Heart right ventricle (tissue), 16 donors: Measurements from ENCODE around the gene MLLT11. TPM values are rescaled to one million over a fixed set of nuclear protein-coding genes. Genes with fewer than 3 reads are reported as not detected.

Source experiments
- ATAC-seq, 8 donors: fragments of 200-7000 bp; cut with Tn5 transposase; one replicate each; pipeline ENCODE4 v1.9.1; 2020; ENCODE audit warnings: mild to moderate bottlenecking in 8 of 8, moderate library complexity in 8 of 8, moderate number of reproducible peaks in 1 of 8
- DNase-seq, 2 donors: peaks; one replicate each; pipeline ENCODE4 v3.0.0-alpha.2; 2020
- H3K27ac ChIP-seq, 10 donors: fragments of 200-600 bp; sonication (generic) in 2 of 10; one replicate each; pipeline versions ENCODE4 v1.5.0 to v1.8.0; 2020 to 2022; ENCODE audit warnings: mild to moderate bottlenecking in 3 of 10
- H3K27me3 ChIP-seq, 7 donors: fragments of 200-600 bp; one replicate each; pipeline ENCODE4 v1.8.0; 2021 to 2022; ENCODE audit warnings: mild to moderate bottlenecking in 2 of 7
- H3K36me3 ChIP-seq, 9 donors: fragments of 200-600 bp; sonication (generic) in 1 of 9; one replicate each; pipeline versions ENCODE4 v1.5.0 to v1.8.0; 2020 to 2022; ENCODE audit warnings: mild to moderate bottlenecking in 2 of 9
- H3K4me1 ChIP-seq, 9 donors: fragments of 200-600 bp; sonication (generic) in 1 of 9; one replicate each; pipeline versions ENCODE4 v1.5.0 to v1.8.0; 2020 to 2022; ENCODE audit warnings: mild to moderate bottlenecking in 4 of 9
- H3K4me3 ChIP-seq, 10 donors: fragments of 200-600 bp; sonication (generic) in 2 of 10; one replicate each; pipeline versions ENCODE4 v1.5.0 to v1.8.0; 2020 to 2022; ENCODE audit warnings: mild to moderate bottlenecking in 7 of 10, moderate library complexity in 2 of 10
- H3K9me3 ChIP-seq, 11 donors: fragments of 200-600 bp in 10 of 11; sonication (generic) in 2 of 11; one replicate each; pipeline versions ENCODE4 v1.5.0 to v1.8.0; 2013 to 2022; ENCODE audit warnings: mild to moderate bottlenecking in 2 of 11, control low read depth in 1 of 11, moderate library complexity in 1 of 11
- WGBS, 2 donors: extraction: QIAGEN DNeasy Blood & Tissue Kit; methylation state at CpG; one replicate each; pipeline ENCODE4 v1.1.7; 2013; ENCODE audit warnings: inconsistent platforms in 1 of 2; 5-methylcytosine and 5-hydroxymethylcytosine counted together
- intact Hi-C, 10 donors: fragments of 100-400 bp; cut with DNase I; formaldehyde crosslinking; loops; one replicate each; pipeline versions ENCODE4 v1.11.1 to v1.14.2; 2022
- polyA plus RNA-seq, 2 donors: library from polyadenylated mRNA; stranded (reverse); fragments of 200-250 nt; gene quantifications; one replicate each; pipeline ENCODE4 v1.2.3, GENCODE V29; 2013
- total RNA-seq, 10 donors: library from RNA; stranded (reverse); fragmentation: NEBNext Ultra II Directional in 3 of 10; extraction: Animal tissue kit (Norgen Biotek cat#: 25700) in 3 of 10; gene quantifications; one replicate each; pipeline versions ENCODE4 v1.2.1 to v1.2.4, GENCODE V29; 2021 to 2023
- TF ChIP-seq, protein P1 (sequence below), 9 donors: fragments of 200-600 bp; sonication (generic) in 2 of 9; IDR thresholded peaks; one replicate each; pipeline versions ENCODE4 v1.5.0 to v1.8.0; 2021 to 2022; ENCODE audit warnings: antibody characterized with exemption in 9 of 9, mild to moderate bottlenecking in 5 of 9, moderate library complexity in 1 of 9
- donor health status: Arrhythmogenic right ventricular cardiomyopathy.
- donor health status: ischemic (EF 13 %, LVEDD 7.1; RV severe dilation, severe dysfunction).
- donor health status: healthy with polysubstance abuse.
- donor health status: DM: no; HTN: yes; CAD: no.
- donor health status: DM: no; HTN: no; CAD: no.
- donor health status: ischemic (EF 25% LVEDD 6.9; RV normal size, moderate dysfunction).
- donor health status: ischemic (EF 25% LVEDD 5.7; RV mildly dilated, moderate dysfunction).
- donor health status: healthy.
- donor health status: DM: yes; HTN: yes; CAD: no.
- donor health status: Ischemic cardiomyopathy.
- donor health status: ischemic (EF 35%, LVEDD 5.7; RV mildly dilated, moderate dysfunction).
- donor health status: nonischemic (EF 11% LVEDD 7.7; RV severe dilation, severe dysfunction).
- donor health status: DM: yes; HTN: yes; CAD: no.
- donor health status: PGD.
- donor health status: ischemic (EF 29% LVEDD 5.4; RV normal size, mild dysfunction).
- donor health status: nonischemic (EF 23%, LVEDD 6.1; RV moderate dilation, normal function).

The MLLT11 gene
- total and polyA plus RNA-seq, 12 donors: 1.4 to 57.8 (median 22.6) TPM

- ATAC-seq (no peak), DNase-seq (no peak)
- no peak overlapping the region for H3K4me3 ChIP-seq
- intact Hi-C loops: no loop called here
- no peaks in the 10 kb centered on the region for H3K9me3 ChIP-seq
- 83 to 87% methylated on average over 4 of the region's 4 CpGs for WGBS, 2 donors
- H3K27ac ChIP-seq: peak overlapping the region in 1 of 10 donors; percentile 99
- TF ChIP-seq, protein P1, sequence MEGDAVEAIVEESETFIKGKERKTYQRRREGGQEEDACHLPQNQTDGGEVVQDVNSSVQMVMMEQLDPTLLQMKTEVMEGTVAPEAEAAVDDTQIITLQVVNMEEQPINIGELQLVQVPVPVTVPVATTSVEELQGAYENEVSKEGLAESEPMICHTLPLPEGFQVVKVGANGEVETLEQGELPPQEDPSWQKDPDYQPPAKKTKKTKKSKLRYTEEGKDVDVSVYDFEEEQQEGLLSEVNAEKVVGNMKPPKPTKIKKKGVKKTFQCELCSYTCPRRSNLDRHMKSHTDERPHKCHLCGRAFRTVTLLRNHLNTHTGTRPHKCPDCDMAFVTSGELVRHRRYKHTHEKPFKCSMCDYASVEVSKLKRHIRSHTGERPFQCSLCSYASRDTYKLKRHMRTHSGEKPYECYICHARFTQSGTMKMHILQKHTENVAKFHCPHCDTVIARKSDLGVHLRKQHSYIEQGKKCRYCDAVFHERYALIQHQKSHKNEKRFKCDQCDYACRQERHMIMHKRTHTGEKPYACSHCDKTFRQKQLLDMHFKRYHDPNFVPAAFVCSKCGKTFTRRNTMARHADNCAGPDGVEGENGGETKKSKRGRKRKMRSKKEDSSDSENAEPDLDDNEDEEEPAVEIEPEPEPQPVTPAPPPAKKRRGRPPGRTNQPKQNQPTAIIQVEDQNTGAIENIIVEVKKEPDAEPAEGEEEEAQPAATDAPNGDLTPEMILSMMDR (IDR thresholded peaks at IDR 0.05): no peak
- H3K4me1 ChIP-seq: peaks cover 4 to 35% (median 19%) of the 10 kb centered on the region in 9 donors
- no peaks in the 10 kb centered on the region for H3K27me3 ChIP-seq
- H3K36me3 ChIP-seq: peaks cover 0 to 4% (median 0%) of the 10 kb centered on the region in 9 donors
These were observed 7.0 kb downstream of the MLLT11 start for GRCh38 chr1:151067185-151067584.

DNA sequence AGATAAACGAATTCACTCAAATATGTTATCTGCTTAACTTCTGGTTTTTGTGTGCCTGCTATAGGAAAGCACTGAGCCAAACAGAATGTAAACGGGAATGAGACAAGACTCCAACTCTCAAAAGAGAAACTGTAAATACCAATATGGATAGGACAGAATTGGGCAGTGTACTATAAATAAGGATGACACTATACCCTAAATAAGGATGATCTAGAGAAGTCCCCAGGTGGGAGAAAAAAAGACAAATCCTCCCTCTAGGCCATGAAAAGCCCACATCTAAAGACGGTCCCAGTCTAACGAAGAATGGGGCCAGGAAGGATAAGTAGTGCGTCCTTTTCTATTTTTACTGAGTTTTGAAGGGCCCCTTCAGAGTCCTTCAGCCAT lies 8.9 kb downstream of the MLLT11 start:
- TF ChIP-seq, protein P1 (IDR thresholded peaks at IDR 0.05): no peak
- Histone ChIP-seq H3K27me3 (no peaks in the 10 kb centered on the region), H3K4me1 (peaks cover 4 to 29% (median 20%) of the 10 kb centered on the region in 9 donors), H3K27ac (peak overlapping the region in 9 of 10 donors; percentile 96 to 100 (median 99)), H3K4me3 (no peak overlapping the region), H3K9me3 (no peaks in the 10 kb centered on the region), H3K36me3 (peaks cover 0 to 14% (median 0%) of the 10 kb centered on the region in 9 donors)
- intact Hi-C loops: no loop called here
- ATAC-seq (no peak), DNase-seq (no peak)
- 77 to 86% methylated on average over 5 of the region's 5 CpGs for WGBS, 2 donors

DNA sequence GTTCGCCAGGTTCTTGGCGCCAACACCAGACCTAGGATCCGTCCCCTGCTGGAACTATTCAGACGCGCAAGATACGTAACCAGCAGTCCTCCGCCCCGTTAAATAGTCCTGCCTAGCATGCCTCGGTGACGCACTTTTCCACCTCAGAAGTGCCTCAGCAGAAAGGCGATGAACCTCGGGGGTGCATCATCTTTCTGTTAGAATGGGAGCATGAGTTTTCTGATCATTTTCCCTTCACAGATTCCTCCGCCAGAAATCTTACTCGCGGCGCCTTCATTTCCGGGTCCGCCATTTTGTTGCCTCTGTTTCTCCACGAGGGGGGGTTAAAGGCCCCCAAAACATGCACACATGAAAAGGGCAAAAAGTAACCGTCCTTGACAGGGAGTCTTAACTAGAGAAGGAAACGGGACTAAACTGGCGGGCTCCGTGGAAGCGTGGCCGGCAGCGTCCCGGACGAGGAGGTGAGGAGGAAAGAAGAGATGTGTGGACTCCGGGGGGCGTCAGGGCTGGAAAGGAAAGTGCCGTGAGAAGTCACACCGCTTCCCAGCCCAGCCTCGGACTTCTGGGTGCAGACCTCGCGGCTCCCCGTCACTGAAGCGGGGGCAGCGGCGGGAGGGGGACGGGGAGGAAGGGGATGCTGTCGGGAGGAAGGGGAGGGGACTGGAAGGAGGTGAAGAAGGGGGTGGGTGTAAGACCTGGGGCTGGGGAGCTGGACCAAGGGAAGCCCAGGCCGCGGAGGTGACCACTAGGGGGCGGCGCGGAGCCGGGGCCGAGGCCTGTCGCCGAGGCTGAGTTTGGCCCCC lies 10.5 kb downstream of the MLLT11 start, which contains the start of gene GABPB2:
TSS of gene GABPB2 (plus strand) at position 288 of the 803 bp plus-strand sequence. CDS start 17,429 bp downstream, outside the sequence.
- Histone ChIP-seq H3K36me3 (peaks cover 0 to 26% (median 0%) of the 10 kb centered on the region in 9 donors), H3K27me3 (no peaks in the 10 kb centered on the region), H3K4me1 (peaks cover 4 to 29% (median 20%) of the 10 kb centered on the region in 9 donors), H3K4me3 (peak within 1 kb of the TSS; percentile 51 to 95 (median 78)), H3K27ac (peak within 1 kb of the TSS; percentile 96 to 100 (median 99)), H3K9me3 (no peaks in the 10 kb centered on the region)
- TF ChIP-seq, protein P1 (IDR thresholded peaks at IDR 0.05): peak in 8 of 9 donors; percentile 91 to 98 (median 94)
- DNase-seq: peak; percentile 93 to 96
- WGBS, 2 donors: 0 to 1% methylated on average over 50 of the region's 50 CpGs
- intact Hi-C loops: loop anchor here in 5 of 10 donors (1.0 to 10.0 kb wide), 7 partner anchors 10 to 77 kb away; partner anchors contain the start of genes C1orf56 (in 1 of the 5), MLLT11 (in 1 of the 5) and SEMA6C (in 1 of the 5)
- ATAC-seq: peak; percentile 92 to 97 (median 96)

GRCh38 chr1:151072224-151072623 lies 12.0 kb downstream of the MLLT11 start:
- intact Hi-C loops: loop anchor here in 3 of 10 donors (5.0 to 10.0 kb wide), 3 partner anchors 47 to 75 kb away; partner anchors contain the start of gene SEMA6C (in 1 of the 3)
- TF ChIP-seq, protein P1 (IDR thresholded peaks at IDR 0.05): peak in 1 of 9 donors; percentile 21
- DNase-seq (no peak), ATAC-seq (no peak)
- Histone ChIP-seq H3K36me3 (peaks cover 0 to 31% (median 0%) of the 10 kb centered on the region in 9 donors), H3K4me1 (peaks cover 4 to 29% (median 20%) of the 10 kb centered on the region in 9 donors), H3K4me3 (no peak overlapping the region), H3K27me3 (no peaks in the 10 kb centered on the region), H3K9me3 (no peaks in the 10 kb centered on the region), H3K27ac (peak overlapping the region in 7 of 10 donors; percentile 96 to 100 (median 99))
- 81 to 85% methylated on average over 13 of the region's 13 CpGs for WGBS, 2 donors
